ENCODE data around the gene DLGAP1. TPM values are rescaled to one million over a fixed set of nuclear protein-coding genes. Genes with fewer than 3 reads are reported as not detected.
A peak's percentile ranks its signal among the peaks of the same experiment; 100 is the strongest.

Gene DLGAP1
- total and polyA plus RNA-seq, 2 experiments from 2014 or later: 17.0 to 48.5 TPM

- ATAC-seq (no peak), DNase-seq (ENCODE audit: low spot score) (no peak)
- H4K20me1 ChIP-seq (replicated peaks; ENCODE audit: insufficient read depth): no peaks in the 10 kb centered on the region
- peak overlapping the region; percentile 67 for H3K4me3 Mint-ChIP-seq
- peaks cover 55% of the 10 kb centered on the region for H3K4me1 ChIP-seq (ENCODE audit: insufficient read depth)
- peak overlapping the region; percentile 72 for H3K4me2 ChIP-seq
- peaks cover 21% of the 10 kb centered on the region for H3K36me3 Mint-ChIP-seq (ENCODE audit: low read depth)
- peak overlapping the region; percentile 48; the same call in 1 of the 2 replicates for H3K4me3 ChIP-seq
- H3K4me1 Mint-ChIP-seq: peaks cover 62% of the 10 kb centered on the region
- no peak overlapping the region for H2AFZ ChIP-seq
- peaks cover 19% of the 10 kb centered on the region for H3F3A ChIP-seq (replicated peaks; ENCODE audit: low read depth)
- no peaks in the 10 kb centered on the region for H3K9me3 Mint-ChIP-seq
- TF ChIP-seq ZNF331 (CRISPR knock-in tag; IDR thresholded peaks at IDR 0.05; ENCODE audit: low read depth): no peak
- TF ChIP-seq, protein P1, sequence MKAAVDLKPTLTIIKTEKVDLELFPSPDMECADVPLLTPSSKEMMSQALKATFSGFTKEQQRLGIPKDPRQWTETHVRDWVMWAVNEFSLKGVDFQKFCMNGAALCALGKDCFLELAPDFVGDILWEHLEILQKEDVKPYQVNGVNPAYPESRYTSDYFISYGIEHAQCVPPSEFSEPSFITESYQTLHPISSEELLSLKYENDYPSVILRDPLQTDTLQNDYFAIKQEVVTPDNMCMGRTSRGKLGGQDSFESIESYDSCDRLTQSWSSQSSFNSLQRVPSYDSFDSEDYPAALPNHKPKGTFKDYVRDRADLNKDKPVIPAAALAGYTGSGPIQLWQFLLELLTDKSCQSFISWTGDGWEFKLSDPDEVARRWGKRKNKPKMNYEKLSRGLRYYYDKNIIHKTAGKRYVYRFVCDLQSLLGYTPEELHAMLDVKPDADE (IDR thresholded peaks at IDR 0.05): no peak
- TF ChIP-seq EZH2 (IDR thresholded peaks at IDR 0.05; ENCODE audit: low read depth, unreplicated experiment): no peak
- no peak for TF ChIP-seq REST (IDR thresholded peaks at IDR 0.05; ENCODE audit: unreplicated experiment)
- H3K27ac Mint-ChIP-seq: peak overlapping the region; percentile 97
- H3K79me2 ChIP-seq (replicated peaks; ENCODE audit: insufficient read depth): peaks cover 19% of the 10 kb centered on the region
- no peaks in the 10 kb centered on the region for H3K9me2 ChIP-seq (ENCODE audit: insufficient read depth)
- peaks cover 26% of the 10 kb centered on the region for H3K27me3 Mint-ChIP-seq (ENCODE audit: insufficient read depth, low read depth, poor library complexity)
- H3K27me3 ChIP-seq (ENCODE audit: insufficient read depth): peaks cover 25% of the 10 kb centered on the region
- H3K36me3 ChIP-seq (ENCODE audit: insufficient read depth): no peaks in the 10 kb centered on the region; the same call in 1 of the 2 replicates
- peak overlapping the region; percentile 88 for H3K27ac ChIP-seq (ENCODE audit: low read depth)
Measured at GRCh38 chr18:3595369-3596273, 859.5 kb downstream of the DLGAP1 start.

DNA sequence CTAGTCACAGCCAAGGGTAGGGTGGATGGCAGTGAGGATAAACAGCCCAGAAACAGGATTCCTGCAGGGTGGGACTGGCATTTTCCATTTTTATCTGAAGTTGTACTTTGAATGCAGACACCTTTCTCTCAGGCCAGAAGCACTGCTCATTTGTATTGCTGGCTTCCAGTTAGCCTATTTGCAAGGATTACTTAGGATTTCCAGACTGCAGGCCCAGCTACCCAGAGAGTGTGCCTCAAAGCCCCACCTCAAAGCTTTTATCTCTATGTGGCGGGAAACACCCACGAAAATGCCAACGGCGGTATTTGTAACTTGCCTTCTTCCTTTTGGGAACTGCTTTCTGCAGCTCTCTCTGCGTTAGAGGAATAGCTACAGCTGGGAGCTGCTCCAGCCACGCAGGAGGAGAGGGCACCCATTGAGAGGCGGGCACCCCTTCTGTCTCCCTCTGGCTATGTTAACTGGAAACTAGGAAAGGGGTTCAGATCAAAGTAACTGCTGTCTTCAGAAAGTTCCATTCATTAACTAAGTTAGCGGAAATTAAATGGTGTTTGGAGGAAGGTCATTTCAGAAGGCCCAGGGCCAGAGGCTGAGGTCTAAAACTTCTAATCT, 860.2 kb downstream of the DLGAP1 start:
- peaks cover 25% of the 10 kb centered on the region for H3K27me3 ChIP-seq (ENCODE audit: insufficient read depth)
- peak overlapping the region; percentile 72 for H3K4me2 ChIP-seq
- no peak for TF ChIP-seq EZH2 (IDR thresholded peaks at IDR 0.05; ENCODE audit: low read depth, unreplicated experiment)
- TF ChIP-seq STAT1 (IDR thresholded peaks at IDR 0.05; ENCODE audit: unreplicated experiment): no peak
- TF ChIP-seq EZH2phosphoT487 (IDR thresholded peaks at IDR 0.05; ENCODE audit: unreplicated experiment): no peak
- TF ChIP-seq CREB1 (CRISPR knock-in tag; IDR thresholded peaks at IDR 0.05; ENCODE audit: low read depth): no peak
- TF ChIP-seq ZNF331 (CRISPR knock-in tag; IDR thresholded peaks at IDR 0.05; ENCODE audit: low read depth): no peak
- no peak for TF ChIP-seq REST (IDR thresholded peaks at IDR 0.05; ENCODE audit: unreplicated experiment)
- no peak for TF ChIP-seq CTCF (conservative IDR thresholded peaks at IDR 0.05; ENCODE audit: low read depth in 2 of 2)
- TF ChIP-seq NANOG (IDR thresholded peaks at IDR 0.05; ENCODE audit: borderline replicate concordance): no peak
- Mint-ChIP-seq H3K4me1 (peaks cover 66% of the 10 kb centered on the region), H3K27me3 (ENCODE audit: insufficient read depth, low read depth, poor library complexity) (peaks cover 27% of the 10 kb centered on the region), H3K9me3 (no peaks in the 10 kb centered on the region), H3K27ac (peak overlapping the region; percentile 97), H3K4me3 (peak overlapping the region; percentile 67), H3K36me3 (ENCODE audit: low read depth) (peaks cover 21% of the 10 kb centered on the region)
- H4K20me1 ChIP-seq (replicated peaks; ENCODE audit: insufficient read depth): no peaks in the 10 kb centered on the region
- peak overlapping the region; percentile 88 for H3K27ac ChIP-seq (ENCODE audit: low read depth)
- H3K79me2 ChIP-seq (replicated peaks; ENCODE audit: insufficient read depth): peaks cover 19% of the 10 kb centered on the region
- H3K4me3 ChIP-seq: peak overlapping the region; percentile 48; the same call in 1 of the 2 replicates
- no peak for DNase-seq (ENCODE audit: low spot score)
- H3K4me1 ChIP-seq (ENCODE audit: insufficient read depth): peaks cover 63% of the 10 kb centered on the region
- no peaks in the 10 kb centered on the region for H3K9me2 ChIP-seq (ENCODE audit: insufficient read depth)
- H2AFZ ChIP-seq: no peak overlapping the region
- no peaks in the 10 kb centered on the region; the same call in 1 of the 2 replicates for H3K36me3 ChIP-seq (ENCODE audit: insufficient read depth)
- H3F3A ChIP-seq (replicated peaks; ENCODE audit: low read depth): peaks cover 19% of the 10 kb centered on the region
- ATAC-seq: peak; percentile 11

All from GM23338 (cell line).